ENCODE measurements around the gene C22orf23.

C22orf23 gene

DNA sequence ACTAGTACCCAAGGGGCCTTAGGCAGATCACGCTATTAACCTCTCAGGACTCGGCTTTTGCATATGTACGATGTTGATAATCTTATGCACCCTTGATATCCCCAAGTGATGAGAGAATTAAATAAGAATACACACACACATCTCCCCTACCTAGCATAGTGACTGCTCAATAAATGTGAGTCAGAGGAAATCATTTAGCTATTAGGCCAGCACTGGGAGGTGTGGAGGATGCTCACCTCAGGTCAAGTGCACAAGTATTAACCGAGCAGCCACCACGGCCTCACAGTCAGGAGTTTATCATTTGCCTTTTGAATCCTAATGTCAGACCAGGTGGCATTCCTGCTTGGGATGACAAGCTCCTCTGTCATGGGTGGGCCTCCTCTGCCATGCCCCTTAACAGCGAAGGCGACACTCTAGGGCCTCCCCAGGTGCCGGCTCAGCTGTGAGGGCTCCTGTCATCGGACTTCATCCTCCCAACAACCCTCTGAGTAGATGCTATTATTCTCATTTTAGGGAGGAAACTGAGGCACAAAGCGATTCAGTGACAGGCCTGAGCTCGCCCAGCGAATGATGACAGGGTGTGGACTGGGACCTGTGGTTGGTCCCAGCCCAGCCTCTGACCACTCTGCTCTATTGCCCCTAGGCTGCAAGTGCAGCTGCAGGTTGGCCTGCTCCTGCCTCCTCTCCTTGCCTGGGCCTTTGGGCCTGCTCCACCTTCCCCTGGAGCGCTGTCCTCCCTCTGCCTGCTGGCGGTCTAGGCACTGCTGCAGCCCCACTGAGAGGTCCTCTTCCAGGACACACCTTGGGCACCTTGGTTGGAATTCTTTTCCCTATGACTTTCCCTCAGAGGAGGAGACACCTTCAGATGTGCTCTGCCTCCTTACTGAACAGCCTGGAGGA is 36.0 kb upstream of the C22orf23 start:
- DNase-seq (ENCODE audit: low read depth), result no peak
- TF ChIP-seq, protein P1, sequence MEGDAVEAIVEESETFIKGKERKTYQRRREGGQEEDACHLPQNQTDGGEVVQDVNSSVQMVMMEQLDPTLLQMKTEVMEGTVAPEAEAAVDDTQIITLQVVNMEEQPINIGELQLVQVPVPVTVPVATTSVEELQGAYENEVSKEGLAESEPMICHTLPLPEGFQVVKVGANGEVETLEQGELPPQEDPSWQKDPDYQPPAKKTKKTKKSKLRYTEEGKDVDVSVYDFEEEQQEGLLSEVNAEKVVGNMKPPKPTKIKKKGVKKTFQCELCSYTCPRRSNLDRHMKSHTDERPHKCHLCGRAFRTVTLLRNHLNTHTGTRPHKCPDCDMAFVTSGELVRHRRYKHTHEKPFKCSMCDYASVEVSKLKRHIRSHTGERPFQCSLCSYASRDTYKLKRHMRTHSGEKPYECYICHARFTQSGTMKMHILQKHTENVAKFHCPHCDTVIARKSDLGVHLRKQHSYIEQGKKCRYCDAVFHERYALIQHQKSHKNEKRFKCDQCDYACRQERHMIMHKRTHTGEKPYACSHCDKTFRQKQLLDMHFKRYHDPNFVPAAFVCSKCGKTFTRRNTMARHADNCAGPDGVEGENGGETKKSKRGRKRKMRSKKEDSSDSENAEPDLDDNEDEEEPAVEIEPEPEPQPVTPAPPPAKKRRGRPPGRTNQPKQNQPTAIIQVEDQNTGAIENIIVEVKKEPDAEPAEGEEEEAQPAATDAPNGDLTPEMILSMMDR (conservative IDR thresholded peaks at IDR 0.05; ENCODE audit: low read length), result no peak
- no peak overlapping the region for H3K4me3 ChIP-seq (ENCODE audit: low read length)

DNA sequence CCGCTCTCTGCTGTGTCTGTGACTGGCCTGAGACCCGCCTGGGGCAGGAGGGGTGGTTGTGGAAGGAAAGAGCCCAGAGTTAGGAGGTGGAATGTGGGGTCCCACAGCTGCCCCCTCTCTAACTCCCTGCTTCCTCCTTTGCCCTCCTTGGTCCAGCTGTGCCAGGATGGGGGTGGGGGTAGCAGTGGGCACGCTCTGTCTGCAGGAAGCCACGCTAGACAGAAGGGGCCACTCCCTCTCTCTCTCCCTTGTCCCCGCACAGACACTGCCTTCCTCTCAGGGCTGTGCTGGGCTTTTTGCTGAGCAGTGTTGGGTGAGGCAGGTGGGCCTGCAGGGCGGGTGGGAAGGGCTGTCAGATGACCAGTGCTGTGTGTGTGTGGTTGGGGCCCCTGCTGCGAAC is 33.0 kb upstream of the C22orf23 start:
- no peak for DNase-seq (ENCODE audit: low read depth)
- H3K4me3 ChIP-seq (ENCODE audit: low read length), result no peak overlapping the region
- TF ChIP-seq, protein P1 (conservative IDR thresholded peaks at IDR 0.05; ENCODE audit: low read length), result no peak

DNA sequence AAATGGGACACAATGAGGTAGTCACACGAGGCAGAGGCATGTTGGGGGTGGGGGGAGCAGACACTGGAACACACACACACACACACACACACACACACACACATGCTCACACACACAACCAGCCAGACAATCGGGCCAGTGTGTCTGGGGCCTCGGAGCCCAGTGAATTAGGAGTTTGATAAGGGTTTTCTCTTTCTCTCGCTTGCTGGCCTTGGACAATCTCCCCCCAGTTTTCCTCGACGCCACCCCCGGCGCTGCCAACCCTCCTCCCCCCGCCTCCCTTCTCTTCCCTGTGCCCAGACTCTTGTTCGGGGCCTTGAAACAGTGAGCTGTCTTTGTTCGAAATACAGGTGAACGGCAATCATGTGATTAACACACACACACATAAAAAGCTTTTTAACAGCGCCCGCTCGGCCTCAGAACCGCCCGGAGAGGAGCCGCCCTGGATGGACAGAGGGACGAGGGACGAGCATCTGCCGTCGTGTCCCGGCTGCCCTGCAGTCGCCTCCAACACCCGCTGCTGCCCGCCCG is 32.4 kb upstream of the C22orf23 start:
- no peak overlapping the region for H3K4me3 ChIP-seq (ENCODE audit: low read length)
- TF ChIP-seq, protein P1 (conservative IDR thresholded peaks at IDR 0.05; ENCODE audit: low read length), result no peak
- DNase-seq (ENCODE audit: low read depth), result no peak

DNA sequence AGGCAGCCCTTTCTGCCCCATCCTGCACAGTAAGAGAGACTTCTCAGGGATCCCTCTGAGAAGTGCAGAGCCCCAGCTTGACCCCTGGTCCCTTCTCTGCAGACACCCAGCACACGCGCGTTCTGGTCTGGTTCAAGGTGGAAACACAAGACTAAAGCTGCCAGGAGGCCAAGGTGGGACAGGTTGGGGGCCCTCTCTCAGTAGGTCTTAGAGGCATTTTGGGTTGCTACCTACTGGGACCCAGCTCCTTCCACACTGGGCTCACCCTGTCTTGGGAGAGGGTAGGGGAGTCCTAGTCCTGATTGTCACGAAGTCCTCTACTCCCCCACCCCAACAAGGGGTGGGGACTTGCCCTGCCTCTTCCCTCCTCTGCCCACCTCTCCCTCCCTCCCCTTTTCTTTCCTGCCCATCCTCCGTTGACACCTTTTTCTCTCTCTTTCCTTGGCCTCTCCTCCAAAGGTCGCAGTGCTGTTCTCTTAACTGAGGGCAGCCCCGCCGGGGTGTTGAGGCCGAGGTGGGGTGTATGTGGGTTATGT is 31.7 kb upstream of the C22orf23 start:
- TF ChIP-seq, protein P1 (conservative IDR thresholded peaks at IDR 0.05; ENCODE audit: low read length), result no peak
- no peak overlapping the region for H3K4me3 ChIP-seq (ENCODE audit: low read length)
- no peak for DNase-seq (ENCODE audit: low read depth)

DNA sequence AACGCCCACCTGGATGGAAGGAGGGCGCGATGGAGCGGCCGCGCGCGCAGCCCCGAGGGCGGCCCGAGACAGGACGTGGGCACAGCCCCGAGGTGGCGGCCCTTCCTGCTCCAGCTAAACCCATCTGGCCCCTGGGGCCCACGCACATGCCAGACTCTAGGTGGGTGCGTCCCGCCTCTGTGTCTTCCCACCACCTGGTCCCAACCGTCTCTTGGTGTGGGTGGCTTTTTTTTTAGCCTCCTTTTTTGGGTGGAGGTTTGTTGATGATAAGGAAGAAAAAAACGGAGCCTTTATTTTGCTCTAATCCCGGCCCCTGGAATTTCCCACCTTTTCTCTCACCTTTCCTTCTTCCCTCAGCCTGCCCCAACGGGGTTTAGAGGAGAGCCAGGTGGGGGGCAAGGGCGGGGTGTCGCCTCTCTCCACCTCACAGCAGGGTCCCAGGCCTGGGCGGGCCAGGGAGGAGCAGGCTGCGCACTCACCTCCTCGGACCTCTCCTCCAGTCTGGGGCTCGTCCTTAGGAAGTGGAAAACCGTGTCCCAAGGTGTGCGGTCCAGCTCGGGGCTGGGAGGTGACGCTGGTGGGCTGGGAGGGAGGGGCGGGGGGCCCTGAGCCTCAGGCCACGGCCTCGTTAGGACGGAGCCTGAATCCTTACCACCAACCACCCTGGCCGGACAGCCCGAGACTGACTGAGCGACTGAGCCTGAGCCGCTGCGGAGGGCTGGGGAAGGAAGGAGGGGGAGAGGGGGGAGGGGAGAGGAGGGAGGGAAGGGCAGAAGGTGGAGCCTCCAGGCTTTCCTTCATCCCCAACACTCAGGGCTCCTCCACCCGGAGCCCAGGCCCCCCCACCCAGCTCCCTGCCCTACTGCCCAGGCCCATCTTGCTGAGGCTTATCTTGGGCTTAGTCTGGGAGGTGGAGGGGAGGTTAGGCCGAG is 30.7 kb upstream of the C22orf23 start, which contains the start of gene SOX10:
Gene SOX10, minus strand, starts transcription at position 696 of the 932 bp plus-strand sequence. CDS start 771 bp downstream, outside the sequence.
- no peak for DNase-seq (ENCODE audit: low read depth)
- TF ChIP-seq, protein P1 (conservative IDR thresholded peaks at IDR 0.05; ENCODE audit: low read length), result no peak
- no peak within 1 kb of the TSS for H3K4me3 ChIP-seq (ENCODE audit: low read length)

DNA sequence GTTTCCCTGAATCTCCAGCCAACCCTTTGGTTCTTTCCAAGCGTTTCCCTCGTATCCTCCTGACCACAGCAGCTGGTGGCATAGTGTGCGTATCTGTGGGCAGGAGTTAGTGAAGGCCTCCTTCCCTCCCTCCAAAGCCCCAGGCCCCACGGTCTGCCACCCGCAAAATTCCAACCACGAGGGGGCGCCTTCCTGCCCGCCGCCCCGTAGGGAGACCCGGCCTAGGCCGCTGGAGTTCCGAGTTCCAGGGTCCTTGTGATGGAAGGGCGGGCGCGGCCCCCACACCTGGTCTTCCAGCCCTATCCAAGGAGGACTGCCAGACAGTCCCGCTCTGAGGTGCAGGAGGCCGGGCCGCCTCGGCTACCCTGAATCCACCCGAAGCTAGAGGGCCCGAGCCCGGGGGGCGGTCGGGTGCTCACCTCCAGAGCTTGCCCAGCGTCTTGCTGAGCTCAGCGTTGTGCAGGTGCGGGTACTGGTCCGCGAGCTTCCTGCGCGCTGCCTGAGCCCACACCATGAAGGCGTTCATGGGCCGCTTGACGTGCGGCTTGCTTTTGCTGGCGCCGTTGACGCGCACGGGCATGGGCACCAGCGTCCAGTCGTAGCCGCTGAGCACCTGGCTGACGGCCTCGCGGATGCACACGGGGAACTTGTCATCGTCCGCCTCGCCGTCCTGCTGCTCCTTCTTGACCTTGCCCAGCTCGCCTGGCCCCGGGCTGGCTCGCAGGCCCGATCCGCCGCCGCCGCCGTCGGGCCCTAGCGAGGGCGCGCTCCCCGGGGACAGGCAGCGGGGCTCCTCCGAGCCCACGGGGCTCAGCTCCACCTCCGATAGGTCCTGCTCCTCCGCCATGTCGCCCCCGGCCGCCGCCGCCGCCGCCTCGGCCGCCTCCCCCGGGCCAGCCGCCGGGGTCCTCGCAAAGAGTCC is 29.8 kb upstream of the C22orf23 start:
- H3K4me3 ChIP-seq (ENCODE audit: low read length), result no peak overlapping the region
- no peak for DNase-seq (ENCODE audit: low read depth)
- TF ChIP-seq, protein P1 (conservative IDR thresholded peaks at IDR 0.05; ENCODE audit: low read length), result no peak
